ENCODE results near the gene CYP19A1.

GRCh38 chr15:51160484-51160883 is 177.9 kb downstream of the CYP19A1 start:
- TF ChIP-seq CTCF (IDR thresholded peaks at IDR 0.05), result no peak
- no peak for TF ChIP-seq POLR2A (IDR thresholded peaks at IDR 0.05)
- no peak for TF ChIP-seq POLR2AphosphoS5 (IDR thresholded peaks at IDR 0.05)
